Right lobe of liver (tissue), 4 donors: ENCODE results near the gene KIAA1549.

ENCODE experiments used
- POLR2A ChIP-seq: fragments of 450-650 bp; IDR thresholded peaks from one replicate; pipeline ENCODE4 v1.6.1; 2017; ENCODE audit warnings: antibody characterized with exemption, mild to moderate bottlenecking
- TF ChIP-seq, protein P1 (sequence below), 4 donors: fragments of 200-600 bp in 3 of 4; fragments of 450-650 bp in 1 of 4; IDR thresholded peaks; one replicate each; pipeline versions ENCODE4 v1.5.1 to v1.8.0; 2016 to 2022; ENCODE audit warnings: antibody characterized with exemption in 4 of 4, mild to moderate bottlenecking in 2 of 4
- donor health status: DM: no; HTN: no; CAD: no.
- donor health status: DM: no; HTN: no; CAD: no.
- donor health status: DM: no; HTN: yes; CAD: no.

- TF ChIP-seq, protein P1, sequence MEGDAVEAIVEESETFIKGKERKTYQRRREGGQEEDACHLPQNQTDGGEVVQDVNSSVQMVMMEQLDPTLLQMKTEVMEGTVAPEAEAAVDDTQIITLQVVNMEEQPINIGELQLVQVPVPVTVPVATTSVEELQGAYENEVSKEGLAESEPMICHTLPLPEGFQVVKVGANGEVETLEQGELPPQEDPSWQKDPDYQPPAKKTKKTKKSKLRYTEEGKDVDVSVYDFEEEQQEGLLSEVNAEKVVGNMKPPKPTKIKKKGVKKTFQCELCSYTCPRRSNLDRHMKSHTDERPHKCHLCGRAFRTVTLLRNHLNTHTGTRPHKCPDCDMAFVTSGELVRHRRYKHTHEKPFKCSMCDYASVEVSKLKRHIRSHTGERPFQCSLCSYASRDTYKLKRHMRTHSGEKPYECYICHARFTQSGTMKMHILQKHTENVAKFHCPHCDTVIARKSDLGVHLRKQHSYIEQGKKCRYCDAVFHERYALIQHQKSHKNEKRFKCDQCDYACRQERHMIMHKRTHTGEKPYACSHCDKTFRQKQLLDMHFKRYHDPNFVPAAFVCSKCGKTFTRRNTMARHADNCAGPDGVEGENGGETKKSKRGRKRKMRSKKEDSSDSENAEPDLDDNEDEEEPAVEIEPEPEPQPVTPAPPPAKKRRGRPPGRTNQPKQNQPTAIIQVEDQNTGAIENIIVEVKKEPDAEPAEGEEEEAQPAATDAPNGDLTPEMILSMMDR (IDR thresholded peaks at IDR 0.05) = no peak
- TF ChIP-seq POLR2A = no peak
These were observed 23.3 kb downstream of the KIAA1549 start for GRCh38 chr7:138957753-138958390.
